ENCODE measurements around the gene HAPLN1. TPM values are rescaled to one million over a fixed set of nuclear protein-coding genes. Genes with fewer than 3 reads are reported as not detected.

The HAPLN1 gene
- total and polyA plus RNA-seq, 2 donors: 0.37 to 24.4 TPM

GRCh38 chr5:83731638-83732037, 11.0 kb upstream of the HAPLN1 start:
- no peaks in the 10 kb centered on the region for H3K36me3 ChIP-seq (ENCODE audit: insufficient read depth)
- no peaks in the 10 kb centered on the region for H3K4me1 ChIP-seq (ENCODE audit: insufficient read depth)
- H3K27ac ChIP-seq (ENCODE audit: low read depth): no peak overlapping the region
- DNase-seq (ENCODE audit: extremely low spot score): no peak
- H3K4me3 ChIP-seq (ENCODE audit: low read depth, low read length): no peak overlapping the region
- 69% methylated on average over 2 of the region's 2 CpGs for WGBS

GRCh38 chr5:83729362-83729761, 8.7 kb upstream of the HAPLN1 start:
- no peaks in the 10 kb centered on the region for H3K36me3 ChIP-seq (ENCODE audit: insufficient read depth)
- H3K4me3 ChIP-seq (ENCODE audit: low read depth, low read length): no peak overlapping the region
- DNase-seq (ENCODE audit: extremely low spot score): no peak
- no peaks in the 10 kb centered on the region for H3K4me1 ChIP-seq (ENCODE audit: insufficient read depth)
- H3K27ac ChIP-seq (ENCODE audit: low read depth): no peak overlapping the region

- no peak overlapping the region for H3K27ac ChIP-seq (ENCODE audit: low read depth)
- no peak for DNase-seq (ENCODE audit: extremely low spot score)
- H3K4me3 ChIP-seq (ENCODE audit: low read depth, low read length): no peak overlapping the region
- WGBS: 82% methylated on average over 2 of the region's 2 CpGs
- no peaks in the 10 kb centered on the region for H3K36me3 ChIP-seq (ENCODE audit: insufficient read depth)
- no peaks in the 10 kb centered on the region for H3K4me1 ChIP-seq (ENCODE audit: insufficient read depth)
These were observed 6.3 kb upstream of the HAPLN1 start for GRCh38 chr5:83726912-83727311.

GRCh38 chr5:83724935-83725334, 4.3 kb upstream of the HAPLN1 start:
- WGBS: 65% methylated on average over 2 of the region's 2 CpGs
- DNase-seq (ENCODE audit: extremely low spot score): no peak
- Histone ChIP-seq H3K4me3 (ENCODE audit: low read depth, low read length) (no peak overlapping the region), H3K4me1 (ENCODE audit: insufficient read depth) (no peaks in the 10 kb centered on the region), H3K27ac (ENCODE audit: low read depth) (no peak overlapping the region), H3K36me3 (ENCODE audit: insufficient read depth) (no peaks in the 10 kb centered on the region)

GRCh38 chr5:83724001-83724400, 3.3 kb upstream of the HAPLN1 start:
- Histone ChIP-seq H3K36me3 (ENCODE audit: insufficient read depth) (no peaks in the 10 kb centered on the region), H3K4me3 (ENCODE audit: low read depth, low read length) (no peak overlapping the region), H3K4me1 (ENCODE audit: insufficient read depth) (no peaks in the 10 kb centered on the region), H3K27ac (ENCODE audit: low read depth) (no peak overlapping the region)
- WGBS: 72% methylated on average over 2 of the region's 2 CpGs
- DNase-seq (ENCODE audit: extremely low spot score): no peak

- WGBS: 79% methylated on average over 7 of the region's 7 CpGs
- H3K27ac ChIP-seq (ENCODE audit: low read depth): no peak overlapping the region
- no peak for DNase-seq (ENCODE audit: extremely low spot score)
- H3K36me3 ChIP-seq (ENCODE audit: insufficient read depth): no peaks in the 10 kb centered on the region
- H3K4me1 ChIP-seq (ENCODE audit: insufficient read depth): no peaks in the 10 kb centered on the region
- no peak overlapping the region for H3K4me3 ChIP-seq (ENCODE audit: low read depth, low read length)
These were observed 2.4 kb upstream of the HAPLN1 start for GRCh38 chr5:83723031-83723430.

GRCh38 chr5:83721953-83722901, 1.6 kb upstream of the HAPLN1 start:
- Histone ChIP-seq H3K27ac (ENCODE audit: low read depth) (peak overlapping the region; percentile 68), H3K4me1 (ENCODE audit: insufficient read depth) (no peaks in the 10 kb centered on the region), H3K4me3 (ENCODE audit: low read depth, low read length) (peak overlapping the region; percentile 52), H3K36me3 (ENCODE audit: insufficient read depth) (no peaks in the 10 kb centered on the region)
- DNase-seq (ENCODE audit: extremely low spot score): peak; percentile 28
- WGBS: 3% methylated on average over 72 of the region's 72 CpGs

DNA sequence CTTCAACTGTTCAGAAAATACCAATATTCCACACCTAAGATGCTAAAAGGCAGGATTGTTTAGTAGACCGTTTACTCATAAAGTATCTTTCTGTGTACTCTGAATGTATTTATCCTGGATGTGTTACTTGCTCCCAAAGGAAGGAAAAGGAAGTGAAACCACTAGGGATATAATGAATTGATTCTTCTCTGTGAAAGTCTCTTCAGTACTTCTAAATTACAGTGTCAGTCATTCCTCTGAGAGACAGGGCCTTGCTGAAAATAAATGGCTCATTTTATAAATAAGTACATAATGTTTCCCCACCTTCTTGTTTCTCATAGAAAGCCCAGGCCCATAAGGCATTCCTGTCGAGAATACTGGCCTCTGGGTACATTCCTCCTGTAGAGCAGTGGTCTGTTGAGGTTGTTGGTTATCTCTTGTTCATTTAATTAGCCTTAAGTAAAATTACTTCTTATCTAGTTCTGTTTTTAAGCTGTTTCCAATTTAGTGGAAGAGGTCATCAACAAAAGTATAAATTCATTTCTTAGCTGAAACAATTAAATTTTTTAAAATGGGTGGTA, 1.6 kb downstream of the HAPLN1 start:
- 80% methylated on average over 2 of the region's 2 CpGs for WGBS
- Histone ChIP-seq H3K4me3 (ENCODE audit: low read depth, low read length) (no peak overlapping the region), H3K27ac (ENCODE audit: low read depth) (no peak overlapping the region), H3K4me1 (ENCODE audit: insufficient read depth) (no peaks in the 10 kb centered on the region), H3K36me3 (ENCODE audit: insufficient read depth) (no peaks in the 10 kb centered on the region)
- no peak for DNase-seq (ENCODE audit: extremely low spot score)

- Histone ChIP-seq H3K4me3 (ENCODE audit: low read depth, low read length) (no peak overlapping the region), H3K36me3 (ENCODE audit: insufficient read depth) (no peaks in the 10 kb centered on the region), H3K4me1 (ENCODE audit: insufficient read depth) (no peaks in the 10 kb centered on the region), H3K27ac (ENCODE audit: low read depth) (no peak overlapping the region)
- 8% methylated on average over 6 of the region's 6 CpGs for WGBS
- DNase-seq (ENCODE audit: extremely low spot score): no peak
These were observed 2.3 kb downstream of the HAPLN1 start for GRCh38 chr5:83718195-83718825.

GRCh38 chr5:83715236-83716065, 5.2 kb downstream of the HAPLN1 start:
- Histone ChIP-seq H3K4me1 (ENCODE audit: insufficient read depth) (no peaks in the 10 kb centered on the region), H3K4me3 (ENCODE audit: low read depth, low read length) (no peak overlapping the region), H3K27ac (ENCODE audit: low read depth) (no peak overlapping the region), H3K36me3 (ENCODE audit: insufficient read depth) (no peaks in the 10 kb centered on the region)
- no peak for DNase-seq (ENCODE audit: extremely low spot score)
- WGBS: 76% methylated on average over 4 of the region's 4 CpGs

DNA sequence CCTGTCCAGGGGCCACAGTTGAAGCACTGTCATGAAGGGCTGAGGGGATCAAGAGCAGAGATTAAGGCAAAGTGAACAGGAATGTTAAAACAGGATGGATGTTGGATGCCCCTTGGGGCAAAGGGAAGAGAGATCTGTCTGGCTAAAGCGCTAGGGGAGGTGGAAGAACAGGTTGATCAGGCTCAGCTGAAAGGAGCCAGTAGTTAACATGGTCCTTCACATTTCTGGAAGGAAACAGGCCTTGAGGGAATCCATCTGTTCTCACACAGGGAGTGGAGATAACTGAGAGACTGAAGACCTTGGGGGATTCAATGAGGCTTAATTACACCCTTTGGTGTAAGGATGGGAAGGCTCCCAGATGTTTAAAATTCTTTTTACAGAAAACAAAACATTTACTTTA, 5.8 kb downstream of the HAPLN1 start:
- Histone ChIP-seq H3K36me3 (ENCODE audit: insufficient read depth) (no peaks in the 10 kb centered on the region), H3K27ac (ENCODE audit: low read depth) (no peak overlapping the region), H3K4me1 (ENCODE audit: insufficient read depth) (no peaks in the 10 kb centered on the region), H3K4me3 (ENCODE audit: low read depth, low read length) (no peak overlapping the region)
- DNase-seq (ENCODE audit: extremely low spot score): no peak
- WGBS: 71% methylated on average over 1 of the region's 1 CpG

DNA sequence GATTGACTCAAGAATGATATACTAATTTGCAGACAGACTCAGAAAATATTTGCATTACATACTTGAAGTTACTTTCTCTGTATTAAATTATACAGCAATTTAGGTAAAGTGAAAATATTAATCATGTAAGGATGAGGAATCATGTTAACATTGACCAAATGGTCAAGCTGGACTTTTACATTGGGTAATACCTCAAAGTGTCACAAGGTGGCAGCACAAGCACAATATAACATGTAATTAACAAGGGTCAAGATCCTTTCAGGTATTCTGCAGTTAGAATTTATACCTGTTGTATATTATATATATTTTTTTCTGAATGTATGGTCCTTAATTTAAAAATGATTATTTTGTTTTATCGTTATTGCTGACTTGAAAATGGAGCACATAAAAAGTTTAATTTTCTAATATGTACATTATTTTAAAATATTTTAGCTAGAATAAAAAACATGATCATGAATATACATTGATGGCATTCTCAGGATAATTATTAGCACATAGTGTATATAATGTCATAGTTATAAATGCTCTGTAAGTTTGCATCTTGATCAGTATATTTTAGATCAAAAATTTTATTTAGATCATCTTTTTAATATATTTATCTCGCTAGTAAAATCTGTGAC, 8.6 kb downstream of the HAPLN1 start:
- Histone ChIP-seq H3K27ac (ENCODE audit: low read depth) (no peak overlapping the region), H3K4me3 (ENCODE audit: low read depth, low read length) (no peak overlapping the region), H3K4me1 (ENCODE audit: insufficient read depth) (no peaks in the 10 kb centered on the region), H3K36me3 (ENCODE audit: insufficient read depth) (no peaks in the 10 kb centered on the region)
- 58% methylated on average over 2 of the region's 2 CpGs for WGBS
- no peak for DNase-seq (ENCODE audit: extremely low spot score)

DNA sequence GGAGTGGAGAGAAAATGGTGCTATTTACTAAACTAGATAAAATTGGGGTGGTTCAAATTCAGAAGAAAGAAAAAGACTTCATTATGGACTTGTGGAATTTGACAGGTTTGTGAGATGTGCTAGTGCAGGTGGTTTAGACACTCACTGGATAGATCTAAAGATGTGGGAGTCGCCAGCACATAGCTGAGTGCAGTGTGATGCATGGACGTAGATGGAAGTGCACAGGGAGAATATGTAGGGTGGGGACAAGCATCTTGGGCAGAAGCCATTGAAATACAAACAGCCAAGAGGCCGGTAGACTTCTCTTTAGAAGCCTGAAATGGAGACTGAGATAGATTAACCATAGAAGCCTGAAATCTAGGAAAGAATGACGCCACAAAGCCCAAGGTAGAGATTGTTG, 10.7 kb downstream of the HAPLN1 start:
- 66% methylated on average over 4 of the region's 4 CpGs for WGBS
- no peak overlapping the region for H3K27ac ChIP-seq (ENCODE audit: low read depth)
- H3K36me3 ChIP-seq (ENCODE audit: insufficient read depth): no peaks in the 10 kb centered on the region
- H3K4me1 ChIP-seq (ENCODE audit: insufficient read depth): no peaks in the 10 kb centered on the region
- no peak for DNase-seq (ENCODE audit: extremely low spot score)
- no peak overlapping the region for H3K4me3 ChIP-seq (ENCODE audit: low read depth, low read length)
